HG02943 (cell line): Measurements from ENCODE around the gene OR1J1.

Source experiments
- ATAC-seq: cut with Tn5 transposase; IDR thresholded peaks from one replicate; pipeline ENCODE4 v1.9.1; 2021; ENCODE audit warnings: mild to moderate bottlenecking, low read depth, moderate library complexity; ENCODE audit not compliant: unreplicated experiment

The OR1J1 gene

DNA sequence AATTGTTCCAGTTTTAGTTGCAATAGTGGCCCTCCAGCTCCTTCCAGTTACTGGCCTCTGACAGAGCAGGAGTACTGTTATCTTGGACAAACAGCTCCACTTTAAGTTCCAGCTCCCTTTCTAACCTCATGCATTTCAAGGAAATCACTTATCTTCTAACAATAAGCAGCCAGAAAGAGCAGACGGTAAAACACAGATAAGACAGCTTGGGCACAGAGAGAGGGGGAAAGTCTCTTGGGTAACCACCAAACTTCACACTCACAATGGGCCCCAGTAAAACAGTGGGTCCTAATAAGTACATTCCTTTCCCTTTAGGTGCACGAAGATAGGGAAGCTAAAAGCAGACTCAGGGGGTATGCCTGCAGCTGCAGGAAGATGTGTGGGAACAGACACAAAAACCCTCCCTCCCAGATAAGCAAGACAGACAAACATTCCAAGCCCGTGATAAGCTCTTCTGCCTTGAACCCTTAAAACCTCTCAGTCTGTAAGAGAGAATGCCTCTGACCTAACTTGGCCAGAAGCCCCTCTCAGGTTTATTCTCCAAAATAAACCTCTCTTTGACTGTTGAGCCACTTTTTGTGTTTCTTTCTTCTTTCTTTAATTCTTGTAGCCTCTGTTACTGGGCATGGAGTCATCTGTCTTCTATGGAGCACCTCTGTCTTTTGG is 30.8 kb downstream of the OR1J1 start:
- no peak for ATAC-seq

DNA sequence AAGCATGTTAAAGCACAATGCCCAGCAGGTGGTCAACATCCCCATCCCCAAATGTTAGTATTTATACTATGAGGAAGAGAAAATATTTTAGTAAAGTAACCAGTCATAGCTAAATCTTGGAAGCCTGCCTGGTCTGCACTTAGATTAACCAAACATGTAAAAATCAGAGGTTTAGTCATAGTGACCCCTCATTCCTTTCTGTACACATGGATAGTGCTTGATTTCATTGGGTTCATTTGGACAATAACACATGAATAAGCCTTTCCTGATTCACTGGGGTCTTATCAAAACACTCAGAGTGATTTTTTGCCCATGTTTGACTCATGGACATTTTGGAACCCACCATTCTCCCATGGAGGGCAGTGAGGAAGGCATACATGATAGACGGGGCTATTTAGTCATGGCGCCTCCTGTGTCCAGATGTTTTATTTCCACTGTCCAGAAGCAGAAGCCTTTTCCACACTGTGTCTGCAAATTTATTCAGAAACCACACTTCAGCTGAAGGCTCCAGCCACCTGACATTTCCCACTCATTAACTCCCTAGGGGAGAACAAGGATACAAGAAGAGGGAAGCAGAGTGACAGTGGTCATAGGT is 32.5 kb downstream of the OR1J1 start:
- no peak for ATAC-seq

DNA sequence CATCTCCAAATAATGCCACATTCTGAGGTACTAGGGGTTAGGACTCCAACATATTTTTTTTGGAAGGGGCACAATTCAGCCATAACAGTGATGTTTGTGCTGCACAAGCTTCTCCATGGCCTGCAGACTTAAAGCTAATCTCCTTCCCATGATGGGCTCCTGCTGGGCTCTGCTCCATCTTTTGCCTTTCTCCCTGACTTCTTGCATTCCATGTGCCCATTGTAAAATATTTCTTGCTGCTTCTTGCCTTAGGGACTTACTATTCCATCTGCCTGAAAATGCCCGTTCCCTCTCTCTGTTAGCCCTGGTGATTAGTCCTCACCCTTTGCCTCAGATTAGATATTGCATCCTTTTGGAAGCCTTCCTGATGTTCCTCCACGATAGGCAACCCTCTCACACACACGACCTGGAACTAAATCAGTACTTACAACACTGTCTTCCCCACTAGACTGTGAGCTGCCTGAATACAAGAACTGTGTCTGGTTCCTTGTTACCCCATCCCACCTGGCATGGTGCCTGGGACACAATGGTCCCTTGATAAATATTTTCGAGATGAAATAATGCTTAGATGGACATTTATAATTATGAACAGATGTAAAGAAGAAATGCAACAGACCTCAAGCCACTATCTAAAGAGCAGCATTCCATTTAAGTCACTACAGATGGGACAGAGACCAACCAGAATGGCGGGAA is 33.5 kb downstream of the OR1J1 start:
- no peak for ATAC-seq

DNA sequence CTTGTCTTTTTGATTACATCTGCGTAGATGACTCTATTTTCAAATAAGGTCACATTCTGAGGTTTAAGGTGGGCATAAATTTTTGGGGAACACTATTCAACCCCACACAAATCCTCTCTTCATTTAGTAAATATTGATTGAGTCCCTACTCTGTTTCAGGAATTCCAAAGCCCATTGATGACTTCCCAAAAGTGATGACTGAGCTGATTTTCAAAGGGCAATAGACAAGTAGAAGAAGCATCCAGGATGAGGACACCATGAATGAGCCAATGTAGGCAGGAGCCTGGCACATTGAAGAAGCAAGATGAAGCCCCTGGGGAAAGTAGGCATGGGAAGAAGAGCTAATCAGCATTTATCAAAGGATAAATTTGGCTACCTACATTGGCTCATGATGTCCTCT is 35.2 kb downstream of the OR1J1 start:
- ATAC-seq, result no peak
